ENCODE measurements around the gene SCMH1.

SCMH1 gene

DNA sequence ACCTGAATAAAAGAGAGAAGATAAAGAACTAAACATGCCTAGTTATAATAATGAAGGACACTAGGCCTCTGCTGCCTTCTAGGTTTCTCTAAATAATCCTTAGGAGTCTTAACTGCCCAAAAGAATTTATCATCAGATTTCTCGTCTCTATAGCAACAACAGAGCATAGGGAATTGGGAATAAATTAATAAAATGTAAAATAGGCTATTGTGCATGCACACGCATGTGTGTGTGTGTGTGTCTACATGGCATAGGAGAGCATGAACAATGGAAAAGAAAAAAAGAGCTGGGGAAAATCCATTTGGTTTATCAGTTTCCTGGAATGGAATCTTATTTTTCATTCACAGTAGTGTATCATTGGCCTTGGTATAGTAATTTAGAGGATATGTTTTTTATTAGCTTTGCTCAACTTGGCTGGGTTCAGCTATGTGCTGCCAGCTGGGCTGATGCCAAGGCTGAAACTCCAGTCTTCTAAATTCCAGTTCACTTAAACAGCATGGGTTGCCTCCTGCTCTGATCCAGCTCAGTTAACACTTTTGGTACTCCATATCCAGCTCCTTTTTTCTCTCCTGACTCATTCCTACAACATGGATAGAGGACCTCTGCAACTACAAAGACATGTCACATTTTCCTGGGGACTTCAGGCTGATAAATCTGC lies 140.0 kb downstream of the SCMH1 start:
- Mint-ChIP-seq H3K4me3 (no peak overlapping the region), H3K36me3 (ENCODE audit: low read depth) (peaks cover 2% of the 10 kb centered on the region), H3K4me1 (ENCODE audit: low read depth) (no peaks in the 10 kb centered on the region), H3K9me3 (no peaks in the 10 kb centered on the region), H3K27me3 (ENCODE audit: low read depth) (no peaks in the 10 kb centered on the region), H3K27ac (no peak overlapping the region)
- DNase-seq (ENCODE audit: low spot score): no peak

DNA sequence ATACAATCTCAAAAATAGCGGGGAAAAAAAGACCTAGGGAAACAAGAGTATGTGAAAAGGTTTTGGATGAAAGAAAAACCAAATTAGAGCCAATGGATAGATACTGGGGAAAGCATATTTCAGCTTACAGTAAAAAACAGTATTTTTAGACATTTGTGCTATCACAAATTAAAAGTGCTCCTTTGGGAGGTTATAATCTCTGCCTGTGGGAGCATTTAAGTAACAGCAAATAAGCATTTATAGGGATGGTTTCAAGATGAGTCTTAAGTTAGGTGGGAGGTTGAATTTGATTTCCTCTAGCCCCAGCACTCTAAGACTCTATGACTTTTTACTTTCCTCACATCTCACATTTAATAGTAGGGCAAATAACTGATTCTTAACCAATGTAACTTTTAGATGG lies 141.0 kb downstream of the SCMH1 start:
- no peak overlapping the region for H3K27ac Mint-ChIP-seq
- no peaks in the 10 kb centered on the region for H3K27me3 Mint-ChIP-seq (ENCODE audit: low read depth)
- H3K9me3 Mint-ChIP-seq: no peaks in the 10 kb centered on the region
- no peak overlapping the region for H3K4me3 Mint-ChIP-seq
- no peak for DNase-seq (ENCODE audit: low spot score)
- H3K4me1 Mint-ChIP-seq (ENCODE audit: low read depth): no peaks in the 10 kb centered on the region
- peaks cover 2% of the 10 kb centered on the region for H3K36me3 Mint-ChIP-seq (ENCODE audit: low read depth)

DNA sequence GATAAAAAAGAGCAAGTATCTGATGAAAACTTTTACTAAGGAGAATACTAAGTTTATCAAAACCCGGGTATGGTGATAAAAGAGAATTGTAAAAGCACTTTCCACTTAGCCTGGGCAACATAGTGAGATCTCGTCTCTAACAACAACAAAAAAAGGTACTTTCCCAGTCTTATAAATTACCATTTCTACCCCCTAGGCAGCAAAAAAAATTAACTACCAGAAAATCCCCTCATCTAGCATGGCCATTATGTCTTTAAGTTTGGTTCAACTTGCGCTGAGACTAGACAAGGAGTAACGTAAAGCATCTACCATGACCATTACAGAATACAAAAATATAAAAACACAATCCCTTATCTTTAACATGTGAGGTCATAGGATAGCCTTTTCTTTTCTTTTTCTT lies 141.9 kb downstream of the SCMH1 start:
- H3K36me3 Mint-ChIP-seq (ENCODE audit: low read depth): peaks cover 2% of the 10 kb centered on the region

DNA sequence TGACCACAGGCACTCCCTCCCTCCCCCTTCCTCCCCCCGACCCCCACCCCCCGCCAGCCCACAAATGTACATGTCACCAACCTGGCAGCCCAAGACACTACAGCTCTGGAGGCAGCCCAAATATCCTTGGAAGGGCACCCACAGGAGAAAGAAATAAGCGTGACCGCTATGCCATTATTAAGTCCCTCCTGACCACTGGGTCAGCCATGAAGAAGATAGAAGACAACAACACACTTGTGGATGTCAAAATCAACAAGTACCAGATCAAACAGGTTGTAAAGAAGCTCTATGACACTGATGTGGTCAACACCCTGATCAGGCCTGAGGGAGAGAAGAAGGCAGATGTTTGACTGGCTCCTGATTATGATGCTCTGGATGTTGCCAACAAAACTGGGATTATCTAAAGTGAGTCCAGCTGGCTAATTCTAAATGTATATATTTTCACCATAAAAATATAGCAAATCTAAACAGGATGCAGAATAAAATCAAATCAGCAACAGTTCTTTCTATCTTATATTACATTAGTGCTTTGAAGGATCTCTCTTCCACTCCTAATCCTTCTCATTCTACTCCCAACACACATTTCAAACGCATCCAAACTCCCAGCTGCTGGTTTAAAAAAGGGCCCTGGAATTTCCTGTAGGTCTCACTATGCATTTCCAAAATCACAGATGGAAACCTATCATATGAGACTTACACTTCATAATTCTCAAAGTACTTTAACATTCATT lies 143.2 kb downstream of the SCMH1 start:
- DNase-seq (ENCODE audit: low spot score): no peak
- Mint-ChIP-seq H3K4me1 (ENCODE audit: low read depth) (no peaks in the 10 kb centered on the region), H3K4me3 (no peak overlapping the region), H3K27ac (no peak overlapping the region), H3K9me3 (no peaks in the 10 kb centered on the region), H3K27me3 (ENCODE audit: low read depth) (no peaks in the 10 kb centered on the region), H3K36me3 (ENCODE audit: low read depth) (peaks cover 2% of the 10 kb centered on the region)

More for the DNA sequence above, 141.9 kb downstream of the SCMH1 start:
- Mint-ChIP-seq H3K9me3 (no peaks in the 10 kb centered on the region), H3K4me3 (no peak overlapping the region), H3K27ac (no peak overlapping the region), H3K27me3 (ENCODE audit: low read depth) (no peaks in the 10 kb centered on the region), H3K4me1 (ENCODE audit: low read depth) (no peaks in the 10 kb centered on the region)
- DNase-seq (ENCODE audit: low spot score): no peak

DNA sequence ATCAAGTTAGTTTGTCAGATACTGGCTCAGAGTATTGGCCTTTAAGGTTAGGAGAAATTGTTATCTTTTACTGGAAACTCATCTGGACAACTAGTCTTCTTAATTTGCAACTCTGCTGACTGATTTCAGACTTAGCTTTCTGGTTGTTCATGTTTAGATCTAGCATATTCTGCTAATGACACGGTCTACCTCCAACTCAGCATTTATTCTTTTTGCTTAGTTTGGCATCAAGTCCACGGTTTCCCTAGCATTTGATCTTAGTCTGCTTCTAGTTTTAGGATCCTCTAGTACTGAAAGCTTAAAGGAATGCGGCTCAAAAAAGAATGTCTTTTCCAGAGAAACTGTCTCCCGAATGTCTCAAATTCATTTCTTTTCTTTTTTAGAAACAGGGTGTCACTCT lies 145.0 kb downstream of the SCMH1 start:
- no peak overlapping the region for H3K4me3 Mint-ChIP-seq
- H3K4me1 Mint-ChIP-seq (ENCODE audit: low read depth): no peaks in the 10 kb centered on the region
- H3K27me3 Mint-ChIP-seq (ENCODE audit: low read depth): no peaks in the 10 kb centered on the region
- H3K9me3 Mint-ChIP-seq: no peaks in the 10 kb centered on the region
- no peaks in the 10 kb centered on the region for H3K36me3 Mint-ChIP-seq (ENCODE audit: low read depth)
- no peak for DNase-seq (ENCODE audit: low spot score)
- no peak overlapping the region for H3K27ac Mint-ChIP-seq

DNA sequence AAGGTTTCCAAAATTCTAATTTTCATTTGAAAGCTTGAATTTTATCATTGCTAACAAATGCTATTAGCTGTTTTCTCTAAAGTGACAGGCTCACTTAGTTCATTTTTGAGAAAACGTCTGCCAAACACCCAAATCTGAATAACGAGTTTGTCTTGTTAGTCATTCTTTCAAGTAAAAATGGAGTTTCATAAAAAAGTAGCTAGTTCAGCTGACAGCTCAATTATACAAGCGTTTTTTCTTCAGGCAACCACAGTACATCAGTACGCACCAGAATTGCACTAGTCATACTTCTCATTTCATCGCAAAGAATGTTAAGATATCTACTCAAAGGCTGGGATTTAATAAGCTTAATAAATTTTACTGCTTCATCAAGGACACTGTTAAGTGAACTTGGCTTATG lies 148.3 kb downstream of the SCMH1 start:
- Mint-ChIP-seq H3K36me3 (ENCODE audit: low read depth) (no peaks in the 10 kb centered on the region), H3K4me3 (no peak overlapping the region), H3K27me3 (ENCODE audit: low read depth) (no peaks in the 10 kb centered on the region), H3K4me1 (ENCODE audit: low read depth) (no peaks in the 10 kb centered on the region), H3K27ac (no peak overlapping the region), H3K9me3 (no peaks in the 10 kb centered on the region)
- no peak for DNase-seq (ENCODE audit: low spot score)

DNA sequence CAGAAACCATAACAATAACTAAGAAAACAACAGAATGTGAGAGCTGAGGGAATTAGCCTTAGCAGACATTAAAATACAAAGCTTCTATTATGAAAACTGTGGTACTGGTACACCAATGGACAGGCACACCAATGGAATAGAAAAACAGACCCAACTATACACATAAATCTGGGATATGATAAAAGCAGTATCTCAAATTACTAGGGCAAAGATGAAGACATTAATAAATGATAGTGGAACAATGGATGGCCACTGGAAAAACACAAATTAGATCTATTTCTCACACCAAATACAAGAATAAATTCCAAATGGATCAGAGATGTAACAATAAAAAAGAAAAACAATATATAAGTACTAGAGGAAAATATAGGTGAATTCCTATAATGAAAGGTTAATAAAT lies 155.2 kb downstream of the SCMH1 start:
- no peak for DNase-seq (ENCODE audit: low spot score)
- Mint-ChIP-seq H3K36me3 (ENCODE audit: low read depth) (peaks cover under 1% of the 10 kb centered on the region), H3K27ac (no peak overlapping the region), H3K27me3 (ENCODE audit: low read depth) (no peaks in the 10 kb centered on the region), H3K4me1 (ENCODE audit: low read depth) (no peaks in the 10 kb centered on the region), H3K9me3 (no peaks in the 10 kb centered on the region), H3K4me3 (no peak overlapping the region)

DNA sequence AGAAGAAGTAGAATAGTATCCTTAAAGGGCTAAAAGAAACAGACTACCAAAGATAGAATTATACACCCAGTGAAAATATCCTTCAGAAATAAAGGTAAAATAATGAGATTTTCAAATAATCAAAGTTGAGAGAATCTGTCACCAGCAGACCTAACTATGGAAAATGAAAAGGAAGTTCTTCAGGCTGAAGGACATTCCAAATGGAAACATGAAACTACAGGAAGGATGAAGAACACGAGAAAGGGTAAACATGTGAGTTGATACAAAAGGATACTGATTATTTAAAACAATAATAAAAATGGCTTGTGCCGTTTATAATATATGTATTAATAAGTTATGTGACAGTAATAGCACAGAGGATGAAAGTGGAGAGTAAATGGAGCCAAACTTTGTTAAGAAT lies 163.5 kb downstream of the SCMH1 start:
- no peaks in the 10 kb centered on the region for H3K27me3 Mint-ChIP-seq (ENCODE audit: low read depth)
- no peak for DNase-seq (ENCODE audit: low spot score)
- no peaks in the 10 kb centered on the region for H3K4me1 Mint-ChIP-seq (ENCODE audit: low read depth)
- H3K4me3 Mint-ChIP-seq: no peak overlapping the region
- H3K9me3 Mint-ChIP-seq: no peaks in the 10 kb centered on the region
- H3K36me3 Mint-ChIP-seq (ENCODE audit: low read depth): peaks cover 4% of the 10 kb centered on the region
- no peak overlapping the region for H3K27ac Mint-ChIP-seq

DNA sequence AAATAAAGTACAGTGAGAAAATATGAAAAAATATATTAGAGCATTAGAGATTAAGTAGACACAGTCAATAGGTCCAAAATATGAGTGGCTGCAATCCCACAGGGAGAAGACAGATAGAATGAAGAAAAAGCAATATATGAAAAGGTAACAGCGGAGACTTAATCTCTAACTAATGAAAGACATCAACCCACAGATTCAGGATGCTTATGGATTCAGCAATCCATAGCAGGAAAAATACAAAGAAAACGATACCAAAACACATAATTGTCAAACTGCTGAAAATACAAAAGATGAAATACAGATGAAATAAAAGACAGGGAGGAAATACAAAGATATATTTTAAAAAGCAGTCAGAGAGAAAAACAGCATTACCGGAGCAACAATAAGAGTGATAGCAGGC lies 163.9 kb downstream of the SCMH1 start:
- no peak overlapping the region for H3K4me3 Mint-ChIP-seq
- DNase-seq (ENCODE audit: low spot score): no peak
- H3K27me3 Mint-ChIP-seq (ENCODE audit: low read depth): no peaks in the 10 kb centered on the region
- no peak overlapping the region for H3K27ac Mint-ChIP-seq
- no peaks in the 10 kb centered on the region for H3K4me1 Mint-ChIP-seq (ENCODE audit: low read depth)
- H3K36me3 Mint-ChIP-seq (ENCODE audit: low read depth): peaks cover 4% of the 10 kb centered on the region
- H3K9me3 Mint-ChIP-seq: no peaks in the 10 kb centered on the region

DNA sequence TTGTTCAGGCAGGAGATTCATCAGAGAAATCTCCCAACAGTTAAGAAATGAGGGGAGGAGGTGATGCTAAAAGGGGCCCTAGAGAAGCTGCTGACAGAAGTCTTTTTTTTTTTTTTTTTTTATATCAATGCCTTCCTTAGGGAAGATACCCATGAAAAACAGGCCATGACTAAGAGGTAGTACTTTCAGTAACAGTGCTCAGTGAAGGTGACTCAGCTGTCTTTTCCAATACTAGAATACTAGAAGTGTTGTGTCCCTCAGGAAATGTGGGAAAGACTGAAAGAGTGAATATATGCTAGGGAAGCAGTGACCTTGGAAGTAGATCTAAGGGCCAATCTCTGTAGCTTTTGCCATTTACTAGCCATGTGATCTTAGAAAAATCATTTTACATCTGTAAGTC lies 168.1 kb downstream of the SCMH1 start:
- Mint-ChIP-seq H3K4me3 (no peak overlapping the region), H3K27me3 (ENCODE audit: low read depth) (no peaks in the 10 kb centered on the region), H3K9me3 (no peaks in the 10 kb centered on the region), H3K27ac (no peak overlapping the region), H3K36me3 (ENCODE audit: low read depth) (peaks cover 5% of the 10 kb centered on the region), H3K4me1 (ENCODE audit: low read depth) (no peaks in the 10 kb centered on the region)
- no peak for DNase-seq (ENCODE audit: low spot score)

DNA sequence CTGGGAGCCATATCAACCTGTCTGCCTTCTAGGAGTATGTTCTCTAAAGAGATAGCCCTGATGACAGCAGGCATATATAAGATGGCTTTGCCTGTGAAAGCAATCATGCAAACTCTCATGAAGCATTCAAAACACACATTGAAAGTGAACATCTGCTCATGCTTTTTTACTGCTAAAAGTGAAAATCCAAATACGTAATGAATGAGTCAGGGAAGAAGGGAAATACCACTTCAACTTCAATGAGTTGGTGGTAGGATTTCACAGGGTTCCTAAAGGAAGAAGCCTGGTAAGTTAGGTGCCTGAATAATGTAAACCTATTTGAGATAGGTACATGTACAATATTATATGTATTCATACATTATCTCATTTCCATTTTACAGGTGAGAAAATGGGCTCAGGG lies 170.1 kb downstream of the SCMH1 start:
- Mint-ChIP-seq H3K9me3 (no peaks in the 10 kb centered on the region), H3K27me3 (ENCODE audit: low read depth) (no peaks in the 10 kb centered on the region)
- no peak for DNase-seq (ENCODE audit: low spot score)

DNA sequence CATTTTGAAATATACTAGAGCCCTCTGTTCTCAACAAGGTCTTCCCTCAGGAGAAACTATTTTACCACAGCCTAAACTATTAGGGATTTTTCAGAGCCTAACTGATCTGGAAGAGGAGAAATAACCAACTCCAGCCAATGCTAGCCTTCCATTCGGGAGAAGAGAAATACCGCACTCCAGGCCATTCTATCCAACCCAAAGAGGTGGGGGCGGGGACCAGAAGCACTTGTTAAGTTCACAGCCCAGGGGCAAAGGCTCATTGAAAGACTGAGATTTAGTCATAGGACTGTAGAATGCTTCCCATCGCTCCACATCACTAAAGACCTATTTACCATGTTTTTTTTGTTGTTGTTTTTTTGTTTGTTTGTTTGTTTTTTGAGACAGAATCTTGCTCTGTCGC lies 185.2 kb downstream of the SCMH1 start:
- H3K4me1 Mint-ChIP-seq (ENCODE audit: low read depth): no peaks in the 10 kb centered on the region
- no peaks in the 10 kb centered on the region for H3K27me3 Mint-ChIP-seq (ENCODE audit: low read depth)
- no peak overlapping the region for H3K27ac Mint-ChIP-seq
- H3K36me3 Mint-ChIP-seq (ENCODE audit: low read depth): peaks cover 25% of the 10 kb centered on the region
- H3K9me3 Mint-ChIP-seq: no peaks in the 10 kb centered on the region
- no peak overlapping the region for H3K4me3 Mint-ChIP-seq
- no peak for DNase-seq (ENCODE audit: low spot score)

More for the DNA sequence above, 170.1 kb downstream of the SCMH1 start:
- Mint-ChIP-seq H3K36me3 (ENCODE audit: low read depth) (peaks cover 4% of the 10 kb centered on the region), H3K4me3 (no peak overlapping the region), H3K4me1 (ENCODE audit: low read depth) (no peaks in the 10 kb centered on the region), H3K27ac (no peak overlapping the region)

DNA sequence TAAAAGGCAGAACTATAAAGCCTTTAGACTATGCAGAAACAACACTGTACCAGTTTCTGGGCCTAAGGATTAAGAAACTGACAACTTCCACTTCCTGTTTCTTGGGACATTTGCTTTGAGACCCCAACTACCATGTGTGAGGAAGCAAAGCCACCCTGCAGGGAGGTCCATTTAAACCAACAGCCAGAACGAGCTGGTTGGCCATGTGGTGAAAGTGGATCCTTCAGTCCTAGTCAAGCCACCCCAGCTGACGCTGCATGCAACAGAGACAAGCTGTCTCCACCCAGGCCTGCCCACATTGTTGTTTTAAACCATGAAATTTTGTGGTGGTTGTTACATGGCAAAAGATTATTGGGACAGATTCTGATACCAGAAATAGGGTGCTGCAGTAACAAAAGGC lies 188.8 kb downstream of the SCMH1 start:
- H3K4me1 Mint-ChIP-seq (ENCODE audit: low read depth): no peaks in the 10 kb centered on the region
- H3K27ac Mint-ChIP-seq: no peak overlapping the region
- DNase-seq (ENCODE audit: low spot score): no peak
- H3K27me3 Mint-ChIP-seq (ENCODE audit: low read depth): no peaks in the 10 kb centered on the region
- H3K36me3 Mint-ChIP-seq (ENCODE audit: low read depth): peaks cover 10% of the 10 kb centered on the region
- no peaks in the 10 kb centered on the region for H3K9me3 Mint-ChIP-seq
- no peak overlapping the region for H3K4me3 Mint-ChIP-seq

DNA sequence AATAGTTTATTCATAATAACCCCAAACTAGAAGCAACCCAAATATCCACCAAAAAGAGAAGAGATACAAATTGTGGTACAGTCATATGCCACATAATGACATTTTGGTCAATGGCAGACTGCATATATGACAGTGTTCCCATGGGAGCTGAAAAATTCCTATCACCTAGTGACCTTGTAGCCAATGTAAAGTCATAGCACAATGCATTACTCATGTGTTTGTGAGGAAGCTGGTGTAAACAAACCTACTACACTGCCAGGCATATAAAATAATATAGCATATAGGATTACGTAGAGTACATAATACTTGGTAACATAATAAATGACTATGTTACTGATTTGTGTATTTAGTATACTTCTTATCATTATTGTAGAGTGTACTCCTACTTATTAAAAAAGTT lies 191.1 kb downstream of the SCMH1 start:
- H3K27ac Mint-ChIP-seq: no peak overlapping the region
- no peaks in the 10 kb centered on the region for H3K27me3 Mint-ChIP-seq (ENCODE audit: low read depth)
- peaks cover 16% of the 10 kb centered on the region for H3K36me3 Mint-ChIP-seq (ENCODE audit: low read depth)
- no peak overlapping the region for H3K4me3 Mint-ChIP-seq
- DNase-seq (ENCODE audit: low spot score): no peak
- no peaks in the 10 kb centered on the region for H3K9me3 Mint-ChIP-seq
- no peaks in the 10 kb centered on the region for H3K4me1 Mint-ChIP-seq (ENCODE audit: low read depth)

DNA sequence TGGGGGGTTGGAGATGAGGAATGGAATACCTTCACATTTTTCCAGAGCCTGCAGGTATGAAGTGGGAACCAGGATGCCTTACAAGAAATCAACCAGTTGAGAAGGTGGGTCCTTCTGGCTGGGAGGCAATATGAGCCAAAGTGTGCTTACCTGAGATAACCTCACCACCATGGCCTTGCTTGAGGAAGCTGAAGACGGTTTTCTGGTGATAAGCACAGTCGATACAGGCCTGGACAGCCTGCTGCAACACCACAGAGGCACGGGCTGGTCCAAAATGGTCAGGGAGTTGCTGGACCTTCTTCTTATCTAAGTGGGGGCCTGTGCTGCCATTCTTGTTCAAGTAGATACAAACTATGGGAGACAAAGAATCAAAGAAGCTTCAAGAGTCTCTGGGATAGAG lies 193.6 kb downstream of the SCMH1 start:
- H3K4me3 Mint-ChIP-seq: no peak overlapping the region
- DNase-seq (ENCODE audit: low spot score): no peak
- no peaks in the 10 kb centered on the region for H3K27me3 Mint-ChIP-seq (ENCODE audit: low read depth)
- H3K36me3 Mint-ChIP-seq (ENCODE audit: low read depth): peaks cover 15% of the 10 kb centered on the region
- H3K27ac Mint-ChIP-seq: no peak overlapping the region
- no peaks in the 10 kb centered on the region for H3K9me3 Mint-ChIP-seq
- peaks cover 9% of the 10 kb centered on the region for H3K4me1 Mint-ChIP-seq (ENCODE audit: low read depth)
